Erythroblast (primary cell): Measurements from ENCODE around the gene RWDD3.

Experiments
- GATA1 ChIP-seq: IDR thresholded peaks from 2 replicates; pipeline ENCODE4 v1.6.1; 2011; ENCODE audit warnings: low read depth, mild to moderate bottlenecking, control low read depth, low read length, moderate library complexity
- POLR2A ChIP-seq: IDR thresholded peaks from 2 replicates; pipeline ENCODE4 v1.6.1; 2011; ENCODE audit warnings: mild to moderate bottlenecking, low read length

- TF ChIP-seq POLR2A, result no peak
- no peak for TF ChIP-seq GATA1
Observed at GRCh38 chr1:95287825-95288224, 53.8 kb downstream of the RWDD3 start.
